Naive B cell (primary cell): ENCODE results near the gene RPUSD3. TPM values are rescaled to one million over a fixed set of nuclear protein-coding genes. Genes with fewer than 3 reads are reported as not detected.
A peak's percentile ranks its signal among the peaks of the same experiment; 100 is the strongest.

ENCODE experiments used
- ATAC-seq, 2 donors: fragments of 150-1000 bp; cut with Tn5 transposase; 2 replicates each; pipeline ENCODE4 v1.10.0; 2021; ENCODE audit warnings: low read depth in 2 of 2, mild to moderate bottlenecking in 2 of 2, moderate library complexity in 2 of 2
- DNase-seq: peaks from one replicate; pipeline ENCODE4 v3.0.0; 2022
- H3K27ac Mint-ChIP-seq, 6 donors: one replicate each; pipeline ENCODE4 v1.8.0; 2020 to 2022; ENCODE audit warnings: mild to moderate bottlenecking in 6 of 6, mixed read lengths in 6 of 6, moderate library complexity in 5 of 6, inconsistent platforms in 2 of 6
- H3K27me3 Mint-ChIP-seq, 3 donors: one replicate each; pipeline ENCODE4 v1.8.0; 2021 to 2022; ENCODE audit warnings: mixed read lengths in 3 of 3, mild to moderate bottlenecking in 1 of 3
- H3K36me3 Mint-ChIP-seq, 2 donors: one replicate each; pipeline ENCODE4 v1.8.0; 2020 to 2022; ENCODE audit warnings: mixed read lengths in 2 of 2, inconsistent platforms in 1 of 2, mild to moderate bottlenecking in 1 of 2
- H3K4me1 Mint-ChIP-seq, 3 donors: one replicate each; pipeline ENCODE4 v1.8.0; 2020 to 2022; ENCODE audit warnings: mixed read lengths in 3 of 3, inconsistent platforms in 1 of 3, mild to moderate bottlenecking in 1 of 3, moderate library complexity in 1 of 3
- H3K4me3 Mint-ChIP-seq, 8 donors: one replicate each; pipeline ENCODE4 v1.8.0; 2020 to 2022; ENCODE audit warnings: mild to moderate bottlenecking in 8 of 8, mixed read lengths in 8 of 8, moderate library complexity in 8 of 8, inconsistent platforms in 2 of 8
- H3K9me3 Mint-ChIP-seq, 7 donors: one replicate each; pipeline ENCODE4 v1.8.0; 2020 to 2022; ENCODE audit warnings: mixed read lengths in 7 of 7, mild to moderate bottlenecking in 5 of 7, inconsistent platforms in 2 of 7, moderate library complexity in 1 of 7
- polyA plus RNA-seq, 6 donors: library from polyadenylated mRNA; unstranded; fragments of 300-500 nt; fragmentation: Illumina TruSeq; gene quantifications; one replicate each; pipeline ENCODE4 v1.2.3, GENCODE V29; 2021; ENCODE audit warnings: low read depth in 6 of 6

The RPUSD3 gene
- polyA plus RNA-seq, 6 donors from 2014 or later = 56.7 to 76.4 (median 65.2) TPM

DNA sequence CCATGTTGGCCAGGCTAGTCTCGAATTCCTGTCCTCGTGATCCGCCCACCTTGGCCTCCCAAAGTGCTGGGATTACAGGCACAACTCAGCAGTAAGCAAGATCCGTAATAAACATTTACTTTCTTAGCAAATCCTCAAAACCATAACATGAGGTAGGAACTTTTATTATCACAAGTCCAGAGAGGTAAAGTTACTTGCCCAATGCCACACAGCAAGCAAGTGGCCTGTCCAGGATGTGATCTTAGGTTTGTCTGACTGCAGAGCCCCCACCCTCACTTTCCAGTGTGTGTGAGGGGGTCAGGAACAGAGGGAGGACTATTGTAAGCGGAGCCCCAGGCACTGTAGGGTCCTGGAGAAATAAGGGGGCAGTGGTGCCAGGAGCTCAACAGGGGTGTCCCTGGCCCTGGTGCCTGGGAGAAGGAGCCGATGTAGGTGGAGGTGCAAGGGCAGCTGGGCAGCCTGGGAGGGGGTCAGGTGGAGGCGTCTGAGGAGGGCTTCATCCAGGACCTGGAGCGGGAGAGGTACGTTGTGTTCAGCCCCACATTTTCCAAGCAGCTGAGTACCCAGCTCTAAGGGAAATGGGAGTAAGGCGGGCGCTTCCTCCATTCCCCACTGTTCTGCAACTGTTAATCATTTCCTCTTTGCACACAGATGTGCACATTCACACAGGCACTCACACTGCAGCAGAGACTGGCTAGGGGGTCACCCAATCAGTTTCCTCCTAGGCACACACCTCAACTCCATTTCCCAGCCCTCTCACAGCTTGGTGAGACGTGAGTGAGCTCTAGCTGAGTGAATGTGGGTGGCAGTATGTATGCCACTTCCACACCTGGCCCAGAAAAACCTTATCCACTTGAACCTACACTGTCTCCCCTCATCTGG, 5.9 kb downstream of the RPUSD3 start:
- DNase-seq (no peak), ATAC-seq (no peak)
- H3K4me1 Mint-ChIP-seq = peaks cover 11 to 18% (median 12%) of the 10 kb centered on the region in 3 donors
- no peaks in the 10 kb centered on the region for H3K9me3 Mint-ChIP-seq
- H3K4me3 Mint-ChIP-seq = peak overlapping the region in 2 of 8 donors; percentile 54 to 73
- no peaks in the 10 kb centered on the region for H3K36me3 Mint-ChIP-seq
- no peaks in the 10 kb centered on the region for H3K27me3 Mint-ChIP-seq
- peak overlapping the region in 3 of 6 donors; percentile 21 to 60 (median 47) for H3K27ac Mint-ChIP-seq

DNA sequence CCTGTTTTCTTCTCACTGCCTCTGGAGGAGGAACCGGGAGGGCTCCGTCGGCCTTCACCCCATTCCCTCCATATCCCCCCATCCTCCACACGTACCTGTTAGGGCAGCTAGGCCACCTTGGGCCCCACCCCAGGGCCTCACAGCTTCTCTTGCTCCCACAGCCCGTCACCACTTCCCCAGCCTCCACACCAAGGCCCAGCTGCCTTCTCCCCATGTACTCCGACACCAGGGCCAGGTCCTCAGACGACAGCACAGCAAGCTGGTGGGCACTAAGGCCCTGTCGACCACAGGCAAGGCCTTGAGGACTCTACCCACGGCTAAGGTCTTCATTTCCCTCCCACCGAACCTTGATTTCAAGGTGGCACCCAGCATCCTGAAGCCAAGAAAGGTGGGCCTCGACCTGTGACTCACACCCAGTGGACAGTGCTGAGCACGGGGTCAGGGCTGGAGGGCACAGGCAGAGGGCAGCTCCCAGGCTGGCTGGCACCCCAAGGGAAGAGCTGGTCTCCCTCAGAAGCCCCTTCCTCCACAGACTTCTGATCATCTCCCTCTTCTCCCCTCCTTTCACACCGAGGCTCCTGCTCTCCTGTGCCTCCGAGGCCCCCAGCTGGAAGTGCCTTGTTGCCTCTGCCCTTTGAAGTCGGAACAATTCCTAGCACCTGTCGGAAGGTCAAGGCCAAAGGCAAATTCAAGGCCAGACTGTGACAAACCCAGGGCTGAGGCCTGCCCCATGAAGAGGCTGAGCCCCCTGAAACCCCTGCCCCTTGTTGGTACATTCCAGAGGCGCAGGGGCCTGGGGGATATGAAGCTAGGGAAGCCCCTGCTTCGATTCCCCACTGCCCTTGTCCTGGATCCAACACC, 9.1 kb downstream of the RPUSD3 start:
- Mint-ChIP-seq H3K27me3 (no peaks in the 10 kb centered on the region), H3K4me3 (no peak overlapping the region), H3K27ac (peak overlapping the region in 1 of 6 donors; percentile 42), H3K4me1 (peaks cover 0 to 5% (median 4%) of the 10 kb centered on the region in 3 donors), H3K9me3 (no peaks in the 10 kb centered on the region), H3K36me3 (no peaks in the 10 kb centered on the region)
- ATAC-seq (no peak), DNase-seq (no peak)

DNA sequence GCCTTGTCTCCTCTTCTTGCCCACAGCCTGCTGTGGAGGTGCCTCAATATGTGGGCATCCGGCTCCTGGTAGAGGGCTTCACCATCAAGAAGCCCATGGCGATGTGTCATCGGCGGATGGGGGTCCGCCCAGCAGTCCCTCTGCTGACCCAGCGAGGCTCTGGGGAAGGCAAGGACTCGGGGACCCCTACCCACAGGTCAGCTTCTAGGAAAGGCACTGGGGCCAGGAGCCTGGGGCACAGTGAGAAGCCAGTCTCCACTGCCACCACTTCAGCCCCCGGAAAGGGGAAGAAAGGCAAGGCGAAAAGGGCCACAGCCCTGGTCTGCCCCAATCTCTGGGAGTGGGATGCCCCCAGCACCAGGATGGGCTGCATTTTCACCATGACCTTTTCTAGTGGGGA, 10.7 kb downstream of the RPUSD3 start:
- Mint-ChIP-seq H3K27ac (no peak overlapping the region), H3K4me3 (peak overlapping the region in 1 of 8 donors; percentile 42), H3K36me3 (no peaks in the 10 kb centered on the region), H3K9me3 (no peaks in the 10 kb centered on the region), H3K27me3 (no peaks in the 10 kb centered on the region), H3K4me1 (peaks cover 0 to 5% (median 0%) of the 10 kb centered on the region in 3 donors)
- ATAC-seq (no peak), DNase-seq (no peak)

DNA sequence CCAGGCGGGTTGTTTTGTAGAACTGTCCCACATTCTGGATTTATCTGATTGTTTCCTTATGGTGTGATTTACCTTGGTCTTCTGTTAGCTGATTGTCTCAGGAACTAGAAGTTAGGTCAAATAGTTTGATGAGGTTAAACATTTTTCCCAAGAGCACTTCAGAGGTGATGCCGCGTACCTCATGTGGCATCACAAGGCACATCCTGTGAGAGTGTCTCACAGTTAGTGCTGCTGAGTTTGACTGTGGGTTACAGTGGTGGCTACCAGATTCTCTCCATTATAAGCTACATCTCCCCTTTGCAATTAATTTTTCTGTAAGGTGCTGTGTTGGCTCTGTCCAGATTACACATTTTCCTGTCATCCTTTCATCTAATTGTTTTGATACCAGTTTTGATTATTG, 12.6 kb downstream of the RPUSD3 start:
- H3K9me3 Mint-ChIP-seq = no peaks in the 10 kb centered on the region
- H3K36me3 Mint-ChIP-seq = no peaks in the 10 kb centered on the region
- H3K27me3 Mint-ChIP-seq = no peaks in the 10 kb centered on the region
- ATAC-seq = no peak
- no peak overlapping the region for H3K4me3 Mint-ChIP-seq
- H3K27ac Mint-ChIP-seq = no peak overlapping the region
- DNase-seq = no peak
- peaks cover 0 to 5% (median 5%) of the 10 kb centered on the region in 3 donors for H3K4me1 Mint-ChIP-seq

GRCh38 chr3:9828801-9829755, 14.7 kb downstream of the RPUSD3 start:
- Mint-ChIP-seq H3K4me3 (no peak overlapping the region), H3K27me3 (no peaks in the 10 kb centered on the region), H3K36me3 (no peaks in the 10 kb centered on the region), H3K4me1 (peaks cover 0 to 5% (median 0%) of the 10 kb centered on the region in 3 donors), H3K27ac (no peak overlapping the region), H3K9me3 (no peaks in the 10 kb centered on the region)
- DNase-seq (no peak), ATAC-seq (no peak)

DNA sequence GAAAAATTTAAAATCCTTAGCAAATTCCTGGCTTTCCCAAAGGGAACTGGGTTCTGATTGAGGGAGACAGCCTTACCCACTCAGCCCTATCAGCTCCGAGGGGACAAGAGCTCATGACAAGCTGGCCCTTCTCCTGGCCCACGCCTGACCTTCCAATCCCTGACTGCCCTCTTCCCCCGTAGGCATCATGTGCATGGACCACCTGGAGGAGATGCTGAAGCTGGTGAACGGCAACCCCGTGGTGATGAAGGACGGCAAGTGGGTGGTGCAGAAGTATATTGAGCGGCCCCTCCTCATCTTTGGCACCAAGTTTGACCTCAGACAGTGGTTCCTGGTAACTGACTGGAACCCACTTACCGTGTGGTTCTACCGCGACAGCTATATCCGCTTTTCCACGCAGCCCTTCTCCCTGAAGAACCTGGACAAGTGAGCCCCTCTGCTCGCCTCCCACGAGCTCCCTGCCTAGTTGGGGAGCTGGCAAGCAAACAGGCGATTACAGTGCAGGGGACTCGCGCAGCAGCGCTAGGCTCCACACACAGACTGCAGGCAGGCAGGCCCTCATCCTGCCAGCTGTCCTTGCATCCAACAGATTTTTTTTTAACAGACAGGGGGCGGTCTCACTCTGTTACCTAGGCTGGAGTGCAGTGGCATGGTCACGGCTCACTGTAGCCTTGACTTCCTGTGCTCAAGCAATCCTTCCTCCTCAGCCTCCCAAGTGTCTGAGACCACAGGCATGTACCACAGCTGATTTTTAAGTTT, 16.8 kb downstream of the RPUSD3 start:
- no peaks in the 10 kb centered on the region for H3K36me3 Mint-ChIP-seq
- DNase-seq (no peak), ATAC-seq (no peak)
- H3K27me3 Mint-ChIP-seq = no peaks in the 10 kb centered on the region
- H3K4me1 Mint-ChIP-seq = peaks cover 0 to 5% (median 0%) of the 10 kb centered on the region in 3 donors
- no peak overlapping the region for H3K4me3 Mint-ChIP-seq
- no peak overlapping the region for H3K27ac Mint-ChIP-seq
- H3K9me3 Mint-ChIP-seq = no peaks in the 10 kb centered on the region

GRCh38 chr3:9825451-9826040, 18.3 kb downstream of the RPUSD3 start:
- Mint-ChIP-seq H3K36me3 (no peaks in the 10 kb centered on the region), H3K4me3 (no peak overlapping the region), H3K27me3 (no peaks in the 10 kb centered on the region), H3K4me1 (peaks cover 0 to 5% (median 0%) of the 10 kb centered on the region in 3 donors), H3K9me3 (no peaks in the 10 kb centered on the region), H3K27ac (peak overlapping the region in 2 of 6 donors; percentile 29 to 68)
- ATAC-seq (no peak), DNase-seq (no peak)

DNA sequence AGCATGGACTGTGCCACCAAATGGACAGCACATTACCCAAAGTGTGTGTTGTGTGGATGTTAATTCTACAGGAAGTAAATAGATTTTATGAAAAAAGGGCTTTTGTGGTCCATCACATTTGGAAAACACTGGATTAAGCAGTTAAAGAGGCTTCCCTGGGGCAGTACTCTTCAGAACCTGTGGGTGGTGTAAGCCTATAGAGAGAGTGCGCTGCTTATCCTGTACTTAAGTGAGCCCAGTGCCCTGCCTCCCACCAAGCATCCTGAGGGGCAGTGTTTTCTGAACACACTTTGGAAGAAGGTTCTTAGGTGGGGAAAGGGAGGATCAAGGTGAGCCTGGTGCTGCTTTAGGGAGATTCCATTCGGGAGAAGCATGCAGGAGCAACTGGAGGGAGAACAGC, 22.9 kb downstream of the RPUSD3 start:
- Mint-ChIP-seq H3K4me3 (peak overlapping the region in 1 of 8 donors; percentile 9), H3K36me3 (peaks cover 0 to 8% of the 10 kb centered on the region in 2 donors), H3K27me3 (no peaks in the 10 kb centered on the region), H3K27ac (peak overlapping the region in 3 of 6 donors; percentile 25 to 61 (median 56)), H3K4me1 (no peaks in the 10 kb centered on the region), H3K9me3 (no peaks in the 10 kb centered on the region)
- peak in 1 of 2 donors; percentile 39 for ATAC-seq
- no peak for DNase-seq

DNA sequence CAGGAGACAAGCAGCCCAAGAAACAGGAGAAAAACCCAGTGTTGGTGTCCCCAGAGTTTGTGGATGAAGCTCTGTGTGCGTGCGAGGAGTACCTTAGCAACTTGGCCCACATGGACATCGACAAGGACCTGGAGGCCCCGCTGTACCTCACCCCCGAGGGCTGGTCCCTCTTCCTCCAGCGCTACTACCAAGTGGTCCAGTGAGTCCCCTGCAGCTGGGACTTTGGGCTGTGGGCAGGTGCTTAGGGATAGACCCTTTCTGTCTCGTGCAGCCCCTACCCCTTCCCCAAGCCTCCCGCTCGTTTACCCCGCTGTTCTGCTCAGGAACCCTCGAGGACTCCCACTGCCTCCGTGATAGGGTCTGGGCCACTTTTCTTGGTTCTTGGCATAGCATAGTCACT, 23.3 kb downstream of the RPUSD3 start:
- Mint-ChIP-seq H3K4me3 (no peak overlapping the region), H3K27me3 (no peaks in the 10 kb centered on the region), H3K4me1 (no peaks in the 10 kb centered on the region), H3K36me3 (peaks cover 0 to 8% of the 10 kb centered on the region in 2 donors), H3K27ac (no peak overlapping the region), H3K9me3 (no peaks in the 10 kb centered on the region)
- ATAC-seq (no peak), DNase-seq (no peak)

GRCh38 chr3:9818666-9819335, 25.0 kb downstream of the RPUSD3 start:
- Mint-ChIP-seq H3K9me3 (no peaks in the 10 kb centered on the region), H3K36me3 (peaks cover 0 to 8% of the 10 kb centered on the region in 2 donors), H3K4me3 (peak overlapping the region in 1 of 8 donors; percentile 74), H3K4me1 (no peaks in the 10 kb centered on the region), H3K27ac (peak overlapping the region in 1 of 6 donors; percentile 53), H3K27me3 (no peaks in the 10 kb centered on the region)
- DNase-seq (no peak), ATAC-seq (no peak)

- no peaks in the 10 kb centered on the region for H3K9me3 Mint-ChIP-seq
- no peaks in the 10 kb centered on the region for H3K4me1 Mint-ChIP-seq
- peaks cover 0 to 8% of the 10 kb centered on the region in 2 donors for H3K36me3 Mint-ChIP-seq
- DNase-seq (no peak), ATAC-seq (no peak)
- no peak overlapping the region for H3K27ac Mint-ChIP-seq
- H3K4me3 Mint-ChIP-seq = no peak overlapping the region
- no peaks in the 10 kb centered on the region for H3K27me3 Mint-ChIP-seq
These were observed 26.4 kb downstream of the RPUSD3 start for GRCh38 chr3:9817436-9817835.
